GM19239 (cell line): Measurements from ENCODE around the gene DNAH9.
"Not testable (repeated sequence)": the region's sequence is repeated elsewhere in the genome, so short reads cannot be mapped to it uniquely, and the experiment has no call there.

Experiments
- DNase-seq: peaks from one replicate; pipeline ENCODE4 v3.0.0; 2011; ENCODE audit warnings: low spot score; ENCODE audit not compliant: insufficient read length
- FAIRE-seq: peaks from 2 replicates; lab custom pipeline; 2011; peaks lifted over from hg19 to GRCh38; lab: Jason Lieb, UNC

DNAH9 gene

GRCh38 chr17:11898526-11899235 lies 300.4 kb downstream of the DNAH9 start:
- FAIRE-seq (no peak), DNase-seq (no peak)

GRCh38 chr17:11899537-11899942 lies 301.3 kb downstream of the DNAH9 start:
- no peak for DNase-seq
- no peak for FAIRE-seq

GRCh38 chr17:11900041-11900476 lies 301.8 kb downstream of the DNAH9 start:
- FAIRE-seq (no peak), DNase-seq (no peak)

GRCh38 chr17:11900655-11901054 lies 302.4 kb downstream of the DNAH9 start:
- no peak for DNase-seq
- no peak for FAIRE-seq

- FAIRE-seq (no peak), DNase-seq (no peak)
These were observed 303.7 kb downstream of the DNAH9 start for GRCh38 chr17:11901931-11902330.

- FAIRE-seq (no peak), DNase-seq (no peak)
These were observed 310.5 kb downstream of the DNAH9 start for GRCh38 chr17:11908711-11909146.

GRCh38 chr17:11909348-11909747 lies 311.1 kb downstream of the DNAH9 start:
- FAIRE-seq (no peak), DNase-seq (no peak)

GRCh38 chr17:11916091-11916490 lies 317.8 kb downstream of the DNAH9 start:
- DNase-seq (no peak), FAIRE-seq (no peak)

GRCh38 chr17:11917415-11917814 lies 319.1 kb downstream of the DNAH9 start:
- no peak for FAIRE-seq

GRCh38 chr17:11921296-11921695 lies 323.0 kb downstream of the DNAH9 start:
- DNase-seq (no peak), FAIRE-seq (no peak)

More at GRCh38 chr17:11917415-11917814, 319.1 kb downstream of the DNAH9 start:
- DNase-seq: no peak

GRCh38 chr17:11922638-11923037 lies 324.4 kb downstream of the DNAH9 start:
- no peak for FAIRE-seq

GRCh38 chr17:11924076-11924475 lies 325.8 kb downstream of the DNAH9 start:
- DNase-seq (no peak), FAIRE-seq (no peak)

More at GRCh38 chr17:11922638-11923037, 324.4 kb downstream of the DNAH9 start:
- DNase-seq: no peak

GRCh38 chr17:11925262-11926021 lies 327.2 kb downstream of the DNAH9 start:
- DNase-seq (no peak), FAIRE-seq (no peak)

GRCh38 chr17:11928436-11928835 lies 330.2 kb downstream of the DNAH9 start:
- DNase-seq: no peak
- no peak for FAIRE-seq

- DNase-seq (no peak), FAIRE-seq (no peak)
These were observed 334.1 kb downstream of the DNAH9 start for GRCh38 chr17:11932337-11932898.

- FAIRE-seq: no peak
- no peak for DNase-seq
These were observed 337.6 kb downstream of the DNAH9 start for GRCh38 chr17:11935734-11936406.

- no peak for FAIRE-seq
These were observed 342.6 kb downstream of the DNAH9 start for GRCh38 chr17:11940904-11941303.

GRCh38 chr17:11943086-11943485 lies 344.8 kb downstream of the DNAH9 start:
- not testable (repeated sequence) for DNase-seq, FAIRE-seq

More at GRCh38 chr17:11940904-11941303, 342.6 kb downstream of the DNAH9 start:
- DNase-seq: no peak

- FAIRE-seq: no peak
These were observed 345.6 kb downstream of the DNAH9 start for GRCh38 chr17:11943759-11944347.

GRCh38 chr17:11944587-11944986 lies 346.3 kb downstream of the DNAH9 start:
- FAIRE-seq (no peak), DNase-seq (no peak)

More at GRCh38 chr17:11943759-11944347, 345.6 kb downstream of the DNAH9 start:
- no peak for DNase-seq
